ENCODE measurements around the gene OR2L5. TPM values are rescaled to one million over a fixed set of nuclear protein-coding genes. Genes with fewer than 3 reads are reported as not detected.

The OR2L5 gene
- total and polyA plus RNA-seq, 4 donors, result 0.09 TPM; not detected in 3

- no peaks in the 10 kb centered on the region for H3K36me3 ChIP-seq (ENCODE audit: control insufficient read depth in 4 of 4, insufficient read depth in 3 of 4, low read depth in 1 of 4, low read length in 3 of 4)
- peaks cover 0 to 2% (median 0%) of the 10 kb centered on the region in 4 donors for H3K27me3 ChIP-seq (ENCODE audit: control insufficient read depth in 4 of 4, insufficient read depth in 4 of 4, low read length in 3 of 4)
- H3K27ac ChIP-seq (ENCODE audit: low read depth in 1 of 2, low read length in 2 of 2), result no peak overlapping the region
- H3K9me3 ChIP-seq (ENCODE audit: control insufficient read depth in 4 of 4, low read length in 3 of 4), result no peaks in the 10 kb centered on the region
- H3K4me3 ChIP-seq (ENCODE audit: low read depth in 1 of 3, low read length in 3 of 3), result no peak overlapping the region
- no peak overlapping the region for H3K9ac ChIP-seq (ENCODE audit: low read depth in 1 of 2, low read length in 2 of 2)
- WGBS, result 63% methylated on average over 1 of the region's 1 CpG
- H3K4me1 ChIP-seq (ENCODE audit: control insufficient read depth in 4 of 4, insufficient read depth in 4 of 4, low read length in 3 of 4), result no peaks in the 10 kb centered on the region
- no peak for DNase-seq (ENCODE audit: low spot score)
- TF ChIP-seq YY1 (IDR thresholded peaks at IDR 0.05), result no peak
- TF ChIP-seq MAX (IDR thresholded peaks at IDR 0.05), result no peak
- TF ChIP-seq ATF3 (IDR thresholded peaks at IDR 0.05), result no peak
These were observed 13.3 kb upstream of the OR2L5 start for GRCh38 chr1:248000169-248000568.

GRCh38 chr1:248007778-248008177 lies 5.7 kb upstream of the OR2L5 start:
- TF ChIP-seq ZBTB33 (IDR thresholded peaks at IDR 0.05), result no peak
- H3K36me3 ChIP-seq (ENCODE audit: control insufficient read depth in 4 of 4, insufficient read depth in 3 of 4, low read depth in 1 of 4, low read length in 3 of 4), result no peaks in the 10 kb centered on the region
- peaks cover 0 to 19% (median 1%) of the 10 kb centered on the region in 4 donors for H3K9me3 ChIP-seq (ENCODE audit: control insufficient read depth in 4 of 4, low read length in 3 of 4)
- H3K9ac ChIP-seq (ENCODE audit: low read depth in 1 of 2, low read length in 2 of 2), result no peak overlapping the region
- H3K27me3 ChIP-seq (ENCODE audit: control insufficient read depth in 4 of 4, insufficient read depth in 4 of 4, low read length in 3 of 4), result no peaks in the 10 kb centered on the region
- no peaks in the 10 kb centered on the region for H3K4me1 ChIP-seq (ENCODE audit: control insufficient read depth in 4 of 4, insufficient read depth in 4 of 4, low read length in 3 of 4)
- DNase-seq (ENCODE audit: low spot score), result no peak
- no peak overlapping the region for H3K4me3 ChIP-seq (ENCODE audit: low read depth in 1 of 3, low read length in 3 of 3)
- WGBS, result 38% methylated on average over 1 of the region's 1 CpG
- no peak overlapping the region for H3K27ac ChIP-seq (ENCODE audit: low read depth in 1 of 2, low read length in 2 of 2)

GRCh38 chr1:248009681-248010080 lies 3.8 kb upstream of the OR2L5 start:
- Histone ChIP-seq H3K36me3 (ENCODE audit: control insufficient read depth in 4 of 4, insufficient read depth in 3 of 4, low read depth in 1 of 4, low read length in 3 of 4) (no peaks in the 10 kb centered on the region), H3K27ac (ENCODE audit: low read depth in 1 of 2, low read length in 2 of 2) (no peak overlapping the region), H3K9ac (ENCODE audit: low read depth in 1 of 2, low read length in 2 of 2) (no peak overlapping the region), H3K4me3 (ENCODE audit: low read depth in 1 of 3, low read length in 3 of 3) (no peak overlapping the region), H3K4me1 (ENCODE audit: control insufficient read depth in 4 of 4, insufficient read depth in 4 of 4, low read length in 3 of 4) (no peaks in the 10 kb centered on the region), H3K27me3 (ENCODE audit: control insufficient read depth in 4 of 4, insufficient read depth in 4 of 4, low read length in 3 of 4) (no peaks in the 10 kb centered on the region), H3K9me3 (ENCODE audit: control insufficient read depth in 4 of 4, low read length in 3 of 4) (peaks cover 0 to 19% (median 1%) of the 10 kb centered on the region in 4 donors)
- no peak for DNase-seq (ENCODE audit: low spot score)
- 74% methylated on average over 3 of the region's 3 CpGs for WGBS
- no peak for TF ChIP-seq MAX (IDR thresholded peaks at IDR 0.05)

GRCh38 chr1:248015803-248016202 lies 2.3 kb downstream of the OR2L5 start:
- no peak overlapping the region for H3K4me3 ChIP-seq (ENCODE audit: low read depth in 1 of 3, low read length in 3 of 3)
- no peak overlapping the region for H3K9ac ChIP-seq (ENCODE audit: low read depth in 1 of 2, low read length in 2 of 2)
- no peaks in the 10 kb centered on the region for H3K4me1 ChIP-seq (ENCODE audit: control insufficient read depth in 4 of 4, insufficient read depth in 4 of 4, low read length in 3 of 4)
- DNase-seq (ENCODE audit: low spot score), result no peak
- H3K27ac ChIP-seq (ENCODE audit: low read depth in 1 of 2, low read length in 2 of 2), result no peak overlapping the region
- WGBS, result 72% methylated on average over 1 of the region's 1 CpG
- no peaks in the 10 kb centered on the region for H3K27me3 ChIP-seq (ENCODE audit: control insufficient read depth in 4 of 4, insufficient read depth in 4 of 4, low read length in 3 of 4)
- peaks cover 0 to 11% (median under 1%) of the 10 kb centered on the region in 4 donors for H3K9me3 ChIP-seq (ENCODE audit: control insufficient read depth in 4 of 4, low read length in 3 of 4)
- H3K36me3 ChIP-seq (ENCODE audit: control insufficient read depth in 4 of 4, insufficient read depth in 3 of 4, low read depth in 1 of 4, low read length in 3 of 4), result no peaks in the 10 kb centered on the region
- TF ChIP-seq TAF1 (conservative IDR thresholded peaks at IDR 0.05) (no peak), REST (IDR thresholded peaks at IDR 0.05) (no peak), CTCF (IDR thresholded peaks at IDR 0.05; ENCODE audit: low read depth, low read length, missing input control) (no peak), JUND (IDR thresholded peaks at IDR 0.05) (no peak), HNF4A (conservative IDR thresholded peaks at IDR 0.05) (no peak), MAX (IDR thresholded peaks at IDR 0.05) (no peak), HNF4G (IDR thresholded peaks at IDR 0.05) (no peak), ZBTB33 (IDR thresholded peaks at IDR 0.05) (no peak), RAD21 (IDR thresholded peaks at IDR 0.05) (no peak)

All from liver (tissue), 9 donors.